ENCODE data around the gene OR2A2.
"Not testable (repeated sequence)": the region's sequence is repeated elsewhere in the genome, so short reads cannot be mapped to it uniquely, and the experiment has no call there.

DNA sequence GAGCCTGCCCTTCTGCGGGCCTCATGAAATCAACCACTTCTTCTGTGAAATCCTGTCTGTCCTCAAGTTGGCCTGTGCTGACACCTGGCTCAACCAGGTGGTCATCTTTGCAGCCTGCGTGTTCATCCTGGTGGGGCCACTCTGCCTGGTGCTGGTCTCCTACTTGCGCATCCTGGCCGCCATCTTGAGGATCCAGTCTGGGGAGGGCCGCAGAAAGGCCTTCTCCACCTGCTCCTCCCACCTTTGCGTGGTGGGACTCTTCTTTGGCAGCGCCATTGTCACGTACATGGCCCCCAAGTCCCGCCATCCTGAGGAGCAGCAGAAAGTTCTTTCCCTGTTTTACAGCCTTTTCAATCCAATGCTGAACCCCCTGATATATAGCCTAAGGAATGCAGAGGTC lies 20.2 kb downstream of the OR2A2 start:
- TF ChIP-seq, protein P1, sequence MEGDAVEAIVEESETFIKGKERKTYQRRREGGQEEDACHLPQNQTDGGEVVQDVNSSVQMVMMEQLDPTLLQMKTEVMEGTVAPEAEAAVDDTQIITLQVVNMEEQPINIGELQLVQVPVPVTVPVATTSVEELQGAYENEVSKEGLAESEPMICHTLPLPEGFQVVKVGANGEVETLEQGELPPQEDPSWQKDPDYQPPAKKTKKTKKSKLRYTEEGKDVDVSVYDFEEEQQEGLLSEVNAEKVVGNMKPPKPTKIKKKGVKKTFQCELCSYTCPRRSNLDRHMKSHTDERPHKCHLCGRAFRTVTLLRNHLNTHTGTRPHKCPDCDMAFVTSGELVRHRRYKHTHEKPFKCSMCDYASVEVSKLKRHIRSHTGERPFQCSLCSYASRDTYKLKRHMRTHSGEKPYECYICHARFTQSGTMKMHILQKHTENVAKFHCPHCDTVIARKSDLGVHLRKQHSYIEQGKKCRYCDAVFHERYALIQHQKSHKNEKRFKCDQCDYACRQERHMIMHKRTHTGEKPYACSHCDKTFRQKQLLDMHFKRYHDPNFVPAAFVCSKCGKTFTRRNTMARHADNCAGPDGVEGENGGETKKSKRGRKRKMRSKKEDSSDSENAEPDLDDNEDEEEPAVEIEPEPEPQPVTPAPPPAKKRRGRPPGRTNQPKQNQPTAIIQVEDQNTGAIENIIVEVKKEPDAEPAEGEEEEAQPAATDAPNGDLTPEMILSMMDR (IDR thresholded peaks at IDR 0.05), result not testable (repeated sequence)
- not testable (repeated sequence) for TF ChIP-seq EZH2phosphoT487 (IDR thresholded peaks at IDR 0.05)
